Subcutaneous abdominal adipose tissue (tissue), 5 donors: ENCODE measurements around the gene RARS1.
A peak's percentile ranks its signal among the peaks of the same experiment; 100 is the strongest.

ENCODE experiments used
- H3K27ac ChIP-seq: one replicate; pipeline ENCODE4 v1.7.0; 2013; ENCODE audit warnings: low read depth, mild to moderate bottlenecking, inconsistent platforms, low read length, moderate library complexity
- H3K27me3 ChIP-seq, 5 donors: one replicate each; pipeline ENCODE4 v1.7.0; 2013; ENCODE audit warnings: low read length in 5 of 5, inconsistent platforms in 1 of 5; ENCODE audit not compliant: control insufficient read depth in 5 of 5, insufficient read depth in 4 of 5
- H3K36me3 ChIP-seq, 5 donors: one replicate each; pipeline ENCODE4 v1.7.0; 2013; ENCODE audit warnings: low read length in 5 of 5; ENCODE audit not compliant: control insufficient read depth in 5 of 5, insufficient read depth in 5 of 5
- H3K4me1 ChIP-seq, 5 donors: one replicate each; pipeline ENCODE4 v1.7.0; 2013; ENCODE audit warnings: low read length in 5 of 5, mild to moderate bottlenecking in 3 of 5, moderate library complexity in 1 of 5; ENCODE audit not compliant: control insufficient read depth in 5 of 5, insufficient read depth in 5 of 5
- H3K4me3 ChIP-seq, 5 donors: one replicate each; pipeline ENCODE4 v1.7.0; 2013; ENCODE audit warnings: low read length in 5 of 5, low read depth in 1 of 5
- H3K9ac ChIP-seq, 5 donors: one replicate each; pipeline ENCODE4 v1.7.0; 2013; ENCODE audit warnings: low read length in 5 of 5, mild to moderate bottlenecking in 4 of 5, moderate library complexity in 3 of 5
- H3K9me3 ChIP-seq, 5 donors: one replicate each; pipeline ENCODE4 v1.7.0; 2013; ENCODE audit warnings: low read length in 5 of 5; ENCODE audit not compliant: control insufficient read depth in 5 of 5
- donor health status: healthy.
- donor health status: healthy.
- donor health status: healthy.
- donor health status: healthy.
- donor health status: healthy.

Gene RARS1

DNA sequence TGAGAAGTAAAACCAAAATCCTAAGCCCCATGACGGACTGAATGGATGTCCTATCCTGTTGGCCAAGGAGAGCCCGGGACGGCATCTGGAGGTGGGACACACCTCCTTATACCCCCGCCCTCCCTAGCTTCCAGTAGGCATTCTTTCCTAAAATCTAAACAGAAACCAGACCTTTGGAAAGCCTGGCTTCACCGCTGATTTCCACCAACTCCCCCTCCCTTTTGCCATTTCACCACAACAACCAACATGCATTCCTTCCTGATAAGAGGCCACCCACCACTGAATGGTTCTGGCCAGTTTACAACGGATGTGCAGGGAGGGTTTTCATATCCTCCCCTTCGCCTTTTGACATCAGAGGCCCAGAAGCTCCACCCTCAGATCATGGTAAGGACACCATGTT lies 9.2 kb upstream of the RARS1 start:
- no peaks in the 10 kb centered on the region for H3K36me3 ChIP-seq
- no peak overlapping the region for H3K27ac ChIP-seq
- no peak overlapping the region for H3K9ac ChIP-seq
- H3K4me3 ChIP-seq = no peak overlapping the region
- H3K27me3 ChIP-seq = no peaks in the 10 kb centered on the region
- peaks cover 0 to 2% (median 0%) of the 10 kb centered on the region in 5 donors for H3K4me1 ChIP-seq
- no peaks in the 10 kb centered on the region for H3K9me3 ChIP-seq

DNA sequence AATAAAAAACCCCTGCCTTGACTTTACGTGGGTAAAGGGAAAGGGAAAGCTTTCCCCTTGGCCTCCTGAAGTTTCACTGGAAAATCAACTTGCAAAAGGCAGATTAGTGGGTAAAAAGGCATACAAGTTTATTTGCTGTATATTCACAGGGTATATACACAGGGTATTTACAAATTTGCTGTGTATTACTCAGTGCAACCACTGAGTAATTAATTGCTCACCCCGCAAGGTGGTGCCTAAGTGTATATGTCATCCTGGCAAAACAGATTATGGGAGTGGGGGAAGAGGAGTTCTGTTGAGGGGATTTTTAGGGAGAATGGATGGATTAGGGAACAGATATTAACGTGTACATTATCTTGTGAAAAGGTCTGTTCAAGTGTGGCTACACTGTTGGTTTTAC lies 7.1 kb upstream of the RARS1 start:
- no peaks in the 10 kb centered on the region for H3K4me1 ChIP-seq
- peaks cover 0 to 3% (median 0%) of the 10 kb centered on the region in 5 donors for H3K27me3 ChIP-seq
- no peaks in the 10 kb centered on the region for H3K36me3 ChIP-seq
- H3K9ac ChIP-seq = no peak overlapping the region
- no peak overlapping the region for H3K4me3 ChIP-seq
- no peaks in the 10 kb centered on the region for H3K9me3 ChIP-seq
- H3K27ac ChIP-seq = no peak overlapping the region

DNA sequence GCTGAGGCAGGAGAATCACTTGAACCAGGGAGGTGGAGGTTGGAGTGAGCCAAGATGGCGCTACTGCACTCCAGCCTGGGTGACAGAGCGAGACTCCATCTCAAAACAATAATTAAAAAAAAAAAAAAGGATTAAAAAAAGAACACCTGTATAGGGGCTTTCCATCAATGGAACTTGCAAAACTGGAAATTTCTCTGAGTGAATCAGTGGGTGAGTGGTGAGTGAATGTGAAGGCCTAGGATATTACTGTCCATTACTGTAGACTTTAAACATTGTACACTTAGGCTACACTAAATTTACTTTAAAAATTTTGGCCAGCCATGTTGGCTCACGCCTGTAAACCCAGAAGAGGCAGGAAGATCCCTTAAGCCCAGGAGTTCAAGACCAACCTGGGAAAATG lies 5.7 kb upstream of the RARS1 start:
- peaks cover 0 to 3% (median 0%) of the 10 kb centered on the region in 5 donors for H3K27me3 ChIP-seq
- H3K4me3 ChIP-seq = no peak overlapping the region
- H3K9ac ChIP-seq = no peak overlapping the region
- no peaks in the 10 kb centered on the region for H3K9me3 ChIP-seq
- no peak overlapping the region for H3K27ac ChIP-seq
- no peaks in the 10 kb centered on the region for H3K4me1 ChIP-seq
- no peaks in the 10 kb centered on the region for H3K36me3 ChIP-seq

DNA sequence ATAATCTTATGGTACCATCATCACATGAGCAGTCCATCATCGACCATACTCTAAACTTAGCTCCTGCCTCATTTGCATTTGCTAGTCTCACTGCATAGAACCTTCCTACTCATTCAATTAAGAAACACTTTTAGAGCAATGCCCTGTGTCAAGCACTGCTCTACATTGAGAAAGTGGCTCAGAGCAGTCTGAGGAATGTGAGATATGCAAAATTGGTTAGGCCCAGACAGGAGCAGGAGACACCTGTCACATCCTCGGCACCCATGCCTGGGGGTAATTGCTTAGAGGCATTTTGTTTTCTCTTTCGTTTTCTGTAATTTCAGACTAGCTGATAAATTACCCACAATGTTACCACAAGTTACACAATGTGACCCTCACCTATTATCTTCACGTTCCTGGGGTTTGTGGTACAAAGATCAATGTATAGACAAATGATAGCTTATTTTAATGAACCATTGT lies 4.9 kb upstream of the RARS1 start:
- Histone ChIP-seq H3K36me3 (no peaks in the 10 kb centered on the region), H3K4me1 (peaks cover 0 to 4% (median 4%) of the 10 kb centered on the region in 5 donors), H3K9ac (peak overlapping the region in 1 of 5 donors; percentile 51), H3K9me3 (no peaks in the 10 kb centered on the region), H3K27ac (no peak overlapping the region), H3K4me3 (no peak overlapping the region), H3K27me3 (peaks cover 0 to 3% (median 0%) of the 10 kb centered on the region in 5 donors)

DNA sequence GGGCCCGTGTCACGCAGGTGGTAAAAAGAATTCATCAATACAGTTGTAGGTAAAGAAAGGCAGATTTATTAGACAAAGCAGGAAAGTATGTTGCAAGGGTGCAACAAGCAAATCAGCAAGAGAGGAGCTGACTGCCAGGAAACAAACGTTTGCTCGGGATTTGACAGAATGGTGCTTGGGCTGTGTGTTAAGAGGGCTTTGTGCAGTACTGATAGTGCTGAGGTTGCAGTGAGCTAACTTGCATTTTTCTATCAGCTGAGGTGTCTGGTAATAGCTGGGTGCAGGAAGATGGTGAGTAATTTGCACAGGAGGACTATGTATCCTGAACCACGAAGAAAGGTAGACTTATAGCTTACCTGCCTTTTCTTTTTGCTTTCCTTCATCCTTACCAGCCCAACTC lies 3.9 kb upstream of the RARS1 start:
- H3K27ac ChIP-seq = no peak overlapping the region
- no peak overlapping the region for H3K9ac ChIP-seq
- no peaks in the 10 kb centered on the region for H3K9me3 ChIP-seq
- no peak overlapping the region for H3K4me3 ChIP-seq
- H3K36me3 ChIP-seq = no peaks in the 10 kb centered on the region
- H3K4me1 ChIP-seq = peaks cover 2 to 13% (median 13%) of the 10 kb centered on the region in 5 donors
- peaks cover 0 to 3% (median 0%) of the 10 kb centered on the region in 5 donors for H3K27me3 ChIP-seq

DNA sequence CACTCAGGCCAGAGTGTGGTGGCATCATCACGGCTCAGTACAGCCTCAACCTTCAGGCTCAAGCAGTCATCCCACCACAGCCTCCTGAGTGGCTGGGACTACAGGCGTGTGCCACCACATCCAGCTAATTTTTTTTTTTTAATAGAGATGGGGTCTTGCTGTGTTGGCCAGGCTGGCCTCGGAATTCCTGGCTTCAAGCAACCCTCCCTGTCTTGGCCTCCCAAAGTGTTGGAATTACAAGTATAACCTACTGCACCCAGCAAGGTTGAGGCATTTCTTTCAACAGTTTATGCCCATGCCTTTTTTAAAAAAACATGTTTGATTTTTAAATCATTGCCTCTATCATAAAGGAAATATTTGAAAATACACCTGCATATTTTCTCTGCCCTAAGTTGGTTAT lies 2.8 kb downstream of the RARS1 start:
- no peak overlapping the region for H3K4me3 ChIP-seq
- no peaks in the 10 kb centered on the region for H3K27me3 ChIP-seq
- peaks cover 43 to 61% (median 51%) of the 10 kb centered on the region in 5 donors for H3K36me3 ChIP-seq
- no peaks in the 10 kb centered on the region for H3K9me3 ChIP-seq
- H3K9ac ChIP-seq = no peak overlapping the region
- no peak overlapping the region for H3K27ac ChIP-seq
- peaks cover 3 to 16% (median 16%) of the 10 kb centered on the region in 5 donors for H3K4me1 ChIP-seq

DNA sequence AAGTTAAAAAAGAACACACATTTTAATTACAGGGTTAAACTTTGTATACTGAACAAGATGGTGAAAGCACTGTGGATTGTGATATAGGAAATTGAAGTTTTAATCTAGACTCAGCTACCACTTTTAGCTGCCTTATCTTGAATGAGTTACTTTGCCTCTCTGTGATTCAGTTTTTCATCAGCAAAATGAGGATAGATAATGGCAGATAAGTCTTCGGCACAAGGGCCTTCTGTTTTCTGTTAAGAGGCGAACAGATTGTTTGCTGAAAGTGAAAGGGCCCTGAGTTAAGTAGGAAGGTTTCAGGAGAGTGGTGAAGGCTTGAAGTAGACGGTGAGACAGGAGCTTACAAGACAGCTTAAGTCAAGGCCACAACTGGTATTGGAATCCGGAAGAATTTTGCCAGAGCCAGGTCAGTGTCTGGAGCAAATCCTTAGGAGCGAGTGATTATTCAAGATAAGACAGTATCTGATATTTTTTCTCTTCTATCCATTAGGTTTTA lies 7.8 kb downstream of the RARS1 start:
- peaks cover 68 to 100% (median 81%) of the 10 kb centered on the region in 5 donors for H3K36me3 ChIP-seq

DNA sequence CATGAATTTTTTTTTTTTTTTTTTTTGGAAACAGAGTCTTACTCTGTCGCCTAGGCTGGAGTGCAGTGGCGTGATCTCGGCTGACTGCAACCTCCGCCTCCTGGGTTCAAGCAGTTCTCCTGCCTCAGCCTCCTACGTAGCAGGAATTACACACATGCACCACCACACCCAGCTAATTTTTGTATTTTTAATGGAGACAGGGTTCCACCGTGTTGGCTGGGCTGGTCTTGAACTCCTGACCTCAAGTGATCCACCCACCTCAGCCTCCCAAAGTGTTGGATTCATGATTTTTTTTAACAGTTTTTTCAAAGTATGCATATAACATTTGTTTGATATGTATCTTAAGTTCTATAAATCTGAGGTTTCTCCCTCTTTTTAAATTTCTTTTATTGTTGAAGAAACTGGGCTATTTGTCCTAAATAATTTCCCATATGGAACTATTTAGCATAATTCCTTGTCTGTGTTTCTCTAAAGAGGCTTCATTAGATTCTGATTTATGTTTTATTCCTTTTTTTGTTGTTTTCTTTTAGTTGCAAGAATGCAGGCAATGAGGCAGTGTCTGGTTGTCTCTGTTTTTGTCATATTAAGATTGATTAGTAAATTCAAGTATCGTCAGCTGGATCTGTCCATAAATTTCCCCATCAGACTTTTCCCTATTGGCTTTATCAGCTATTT lies 16.4 kb downstream of the RARS1 start:
- Histone ChIP-seq H3K36me3 (peaks cover 47 to 65% (median 54%) of the 10 kb centered on the region in 5 donors), H3K4me3 (no peak overlapping the region)

More for the DNA sequence above, 7.8 kb downstream of the RARS1 start:
- Histone ChIP-seq H3K4me3 (no peak overlapping the region), H3K27me3 (no peaks in the 10 kb centered on the region), H3K9me3 (no peaks in the 10 kb centered on the region), H3K9ac (no peak overlapping the region), H3K27ac (no peak overlapping the region), H3K4me1 (no peaks in the 10 kb centered on the region)

DNA sequence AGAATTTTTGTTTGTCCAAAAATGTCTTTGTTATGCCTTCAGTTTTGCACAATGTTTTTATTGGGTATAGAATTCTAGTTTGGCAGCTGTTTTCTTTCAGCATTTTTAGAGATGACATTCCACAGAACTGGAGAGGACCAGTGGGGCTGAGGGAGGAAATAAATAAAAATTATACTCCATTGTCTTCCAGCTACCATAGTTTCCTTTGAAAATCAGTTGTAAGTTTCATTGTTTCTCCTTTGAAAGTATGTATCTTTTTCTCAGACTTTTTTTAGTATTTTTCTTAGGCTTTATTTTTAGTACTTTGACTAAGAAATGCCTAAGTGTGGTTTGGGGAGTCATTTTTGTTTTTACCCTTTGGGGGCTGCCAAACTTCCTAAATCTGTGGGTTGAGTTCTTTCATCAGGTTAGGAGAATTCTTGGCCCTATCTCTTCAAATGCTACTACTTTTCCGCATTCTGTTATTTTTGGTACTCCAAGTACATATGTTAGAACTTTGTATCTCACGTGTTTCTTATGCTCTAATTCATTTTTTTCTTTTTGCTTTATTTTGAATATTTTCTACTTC lies 27.7 kb downstream of the RARS1 start:
- Histone ChIP-seq H3K4me3 (no peak overlapping the region), H3K9ac (no peak overlapping the region), H3K27me3 (no peaks in the 10 kb centered on the region), H3K27ac (no peak overlapping the region), H3K9me3 (peaks cover 0 to 6% (median 0%) of the 10 kb centered on the region in 5 donors), H3K36me3 (peaks cover 79 to 95% (median 87%) of the 10 kb centered on the region in 5 donors), H3K4me1 (no peaks in the 10 kb centered on the region)

More for the DNA sequence above, 16.4 kb downstream of the RARS1 start:
- no peak overlapping the region for H3K27ac ChIP-seq
- no peaks in the 10 kb centered on the region for H3K4me1 ChIP-seq
- no peak overlapping the region for H3K9ac ChIP-seq
- H3K27me3 ChIP-seq = no peaks in the 10 kb centered on the region
- no peaks in the 10 kb centered on the region for H3K9me3 ChIP-seq

DNA sequence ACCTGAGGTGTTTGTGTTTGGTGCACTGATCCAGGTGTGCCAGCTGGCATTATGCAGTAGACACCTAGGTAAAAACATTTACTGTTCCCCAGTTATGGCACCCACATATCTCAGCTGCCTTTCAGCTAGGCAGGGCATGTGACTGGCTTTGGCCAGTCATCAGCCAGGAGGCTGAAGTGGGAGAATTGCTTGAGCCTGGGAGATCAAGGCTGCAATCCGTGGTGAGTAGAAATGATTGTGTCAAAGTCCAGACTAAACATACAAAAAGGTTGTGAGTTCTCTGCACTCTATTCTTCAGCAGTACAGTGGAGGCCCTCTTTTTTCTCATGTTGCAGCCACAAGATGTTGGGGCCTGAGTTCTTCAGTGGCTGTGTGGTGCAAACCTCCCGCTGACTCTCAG lies 39.6 kb downstream of the RARS1 start:
- H3K9me3 ChIP-seq = peaks cover 0 to 5% (median 0%) of the 10 kb centered on the region in 5 donors
- peaks cover 0 to 14% (median 2%) of the 10 kb centered on the region in 5 donors for H3K36me3 ChIP-seq
- H3K27me3 ChIP-seq = peaks cover 12 to 22% (median 18%) of the 10 kb centered on the region in 5 donors
- H3K4me3 ChIP-seq = no peak overlapping the region
- H3K9ac ChIP-seq = no peak overlapping the region
- H3K4me1 ChIP-seq = peaks cover 2 to 13% (median 10%) of the 10 kb centered on the region in 5 donors
- H3K27ac ChIP-seq = no peak overlapping the region
